H9 (cell line): Measurements from ENCODE around the gene CDC37L1. TPM values are rescaled to one million over a fixed set of nuclear protein-coding genes. Genes with fewer than 3 reads are reported as not detected.
A peak's percentile ranks its signal among the peaks of the same experiment; 100 is the strongest.

Experiments
- DNase-seq: peaks from one replicate; pipeline ENCODE4 v3.0.0-alpha.2; 2017
- H2AFZ ChIP-seq: one replicate; pipeline ENCODE4 v1.6.1; 2013; ENCODE audit warnings: mild to moderate bottlenecking, low read length, control low read depth, moderate library complexity
- H2AK5ac ChIP-seq: 2 replicates; pipeline ENCODE4 v1.6.1; 2013; ENCODE audit warnings: low read length, control low read depth, mixed read lengths; ENCODE audit not compliant: insufficient read length
- H2BK120ac ChIP-seq: one replicate; pipeline ENCODE4 v1.6.1; 2013; ENCODE audit warnings: low read depth, mild to moderate bottlenecking, low read length, control low read depth, inconsistent platforms; ENCODE audit not compliant: poor library complexity, severe bottlenecking
- H2BK12ac ChIP-seq: 2 replicates; pipeline ENCODE4 v1.6.1; 2013; ENCODE audit warnings: low read length, control low read depth, mixed read lengths, low read depth; ENCODE audit not compliant: insufficient read length
- H2BK15ac ChIP-seq: 2 replicates; pipeline ENCODE4 v1.6.1; 2013; ENCODE audit warnings: low read depth, low read length, control low read depth
- H2BK20ac ChIP-seq: one replicate; pipeline ENCODE4 v1.6.1; 2013; ENCODE audit warnings: low read depth, mild to moderate bottlenecking, low read length, control low read depth, inconsistent platforms; ENCODE audit not compliant: poor library complexity, severe bottlenecking
- H2BK5ac ChIP-seq: 2 replicates; pipeline ENCODE4 v1.6.1; 2013; ENCODE audit warnings: low read length, control low read depth, mixed read lengths; ENCODE audit not compliant: insufficient read length
- H3K14ac ChIP-seq: 2 replicates; pipeline ENCODE4 v1.6.1; 2013; ENCODE audit warnings: low read length, control low read depth; ENCODE audit not compliant: insufficient read depth
- H3K18ac ChIP-seq: 2 replicates; pipeline ENCODE4 v1.6.1; 2013; ENCODE audit warnings: low read depth, mild to moderate bottlenecking, mixed read lengths, low read length, control low read depth; ENCODE audit not compliant: insufficient read length
- H3K23ac ChIP-seq: 2 replicates; pipeline ENCODE4 v1.6.1; 2013; ENCODE audit warnings: low read length, control low read depth, mixed read lengths, low read depth; ENCODE audit not compliant: insufficient read length
- H3K23me2 ChIP-seq: 2 replicates; pipeline ENCODE4 v1.6.1; 2013; ENCODE audit warnings: low read depth, mild to moderate bottlenecking, mixed read lengths, low read length, control low read depth; ENCODE audit not compliant: insufficient read length, poor library complexity, severe bottlenecking
- H3K27ac ChIP-seq: 2 replicates; pipeline ENCODE4 v1.5.1; 2013; ENCODE audit warnings: low read length, control low read depth, mixed read lengths, low read depth; ENCODE audit not compliant: insufficient read length
- H3K27me3 ChIP-seq: 2 replicates; pipeline ENCODE4 v1.6.1; 2013; ENCODE audit warnings: low read length, control low read depth, inconsistent platforms; ENCODE audit not compliant: insufficient read depth
- H3K4ac ChIP-seq: 2 replicates; pipeline ENCODE4 v1.6.1; 2013; ENCODE audit warnings: low read depth, mild to moderate bottlenecking, control low read depth, inconsistent platforms, low read length, moderate library complexity
- H3K4me1 ChIP-seq: 2 replicates; pipeline ENCODE4 v1.6.1; 2013; ENCODE audit warnings: low read length, control low read depth, inconsistent platforms; ENCODE audit not compliant: insufficient read depth
- H3K4me2 ChIP-seq: 2 replicates; pipeline ENCODE4 v1.6.1; 2013; ENCODE audit warnings: low read length, control low read depth, mixed read lengths; ENCODE audit not compliant: insufficient read length, insufficient read depth
- H3K56ac ChIP-seq: 2 replicates; pipeline ENCODE4 v1.6.1; 2013; ENCODE audit warnings: low read depth, mild to moderate bottlenecking, mixed read lengths, low read length, control low read depth; ENCODE audit not compliant: insufficient read length
- H3K79me1 ChIP-seq: 2 replicates; pipeline ENCODE4 v1.6.1; 2013; ENCODE audit warnings: low read depth, mild to moderate bottlenecking, moderate library complexity, low read length, control low read depth, inconsistent platforms; ENCODE audit not compliant: insufficient read depth, poor library complexity, severe bottlenecking
- H3K79me2 ChIP-seq: 2 replicates; pipeline ENCODE4 v1.6.1; 2013; ENCODE audit warnings: low read length, control low read depth, inconsistent platforms; ENCODE audit not compliant: insufficient read depth
- H3K9ac ChIP-seq: 2 replicates; pipeline ENCODE4 v1.6.1; 2013; ENCODE audit warnings: low read length, control low read depth, mixed read lengths; ENCODE audit not compliant: insufficient read length; ENCODE audit errors: extremely low read depth
- H3K9me3 ChIP-seq: one replicate; pipeline ENCODE4 v1.6.1; 2013; ENCODE audit warnings: low read depth, low read length, inconsistent platforms; ENCODE audit not compliant: control insufficient read depth
- H3T11ph ChIP-seq: one replicate; pipeline ENCODE4 v1.6.1; 2013; ENCODE audit warnings: mild to moderate bottlenecking, low read length, control low read depth, inconsistent platforms
- H4K20me1 ChIP-seq: one replicate; pipeline ENCODE4 v1.6.1; 2013; ENCODE audit not compliant: control insufficient read depth, insufficient read length, insufficient read depth
- H4K5ac ChIP-seq: 2 replicates; pipeline ENCODE4 v1.6.1; 2013; ENCODE audit warnings: low read depth, mild to moderate bottlenecking, mixed read lengths, low read length, control low read depth; ENCODE audit not compliant: insufficient read length
- H4K8ac ChIP-seq: replicated peaks from 2 replicates; pipeline ENCODE4 v1.6.1; 2013; ENCODE audit warnings: low read length, control low read depth, mixed read lengths, low read depth; ENCODE audit not compliant: insufficient read length
- H4K91ac ChIP-seq: 2 replicates; pipeline ENCODE4 v1.6.1; 2013; ENCODE audit warnings: low read depth, mild to moderate bottlenecking, moderate library complexity, mixed read lengths, low read length, control low read depth; ENCODE audit not compliant: insufficient read length
- H3K27ac Mint-ChIP-seq, 3 experiments: 2 replicates in 2 of 3; 3 replicates in 1 of 3; pipeline ENCODE4 v1.8.0; 2020 to 2021; ENCODE audit warnings: mixed read lengths in 3 of 3, mild to moderate bottlenecking in 1 of 3, moderate library complexity in 1 of 3
- H3K27me3 Mint-ChIP-seq: 2 replicates; pipeline ENCODE4 v1.8.0; 2021; ENCODE audit warnings: low read depth, mild to moderate bottlenecking, moderate library complexity, mixed read lengths
- H3K36me3 Mint-ChIP-seq, 3 experiments: 2 replicates in 2 of 3; 3 replicates in 1 of 3; pipeline ENCODE4 v1.8.0; 2020 to 2021; ENCODE audit warnings: low read depth in 3 of 3, mixed read lengths in 3 of 3; ENCODE audit not compliant: insufficient read depth in 1 of 3
- H3K4me1 Mint-ChIP-seq, 2 experiments: 2 replicates each; pipeline ENCODE4 v1.8.0; 2020; ENCODE audit warnings: mixed read lengths in 2 of 2
- H3K4me3 Mint-ChIP-seq, 2 experiments: 2 replicates in 1 of 2; 3 replicates in 1 of 2; pipeline ENCODE4 v1.8.0; 2020 to 2021; ENCODE audit warnings: mild to moderate bottlenecking in 2 of 2, mixed read lengths in 2 of 2, moderate library complexity in 1 of 2
- H3K9me3 Mint-ChIP-seq, 2 experiments: 2 replicates in 1 of 2; 3 replicates in 1 of 2; pipeline ENCODE4 v1.8.0; 2020; ENCODE audit warnings: mild to moderate bottlenecking in 2 of 2, mixed read lengths in 2 of 2, moderate library complexity in 1 of 2
- CTCF ChIP-seq: fragments of 200-600 bp; sonication (generic); conservative IDR thresholded peaks from 3 replicates; pipeline ENCODE4 v1.8.0; 2021; ENCODE audit warnings: antibody characterized with exemption, mild to moderate bottlenecking
- WGBS: extraction: QIAGEN DNeasy Blood & Tissue Kit; methylation state at CpG from one replicate; pipeline ENCODE4 v1.1.7; 2013; ENCODE audit warnings: missing lambda C conversion rate, low lambda C conversion rate, mixed read lengths; ENCODE audit not compliant: insufficient read length; ENCODE audit errors: extremely low coverage; 5-methylcytosine and 5-hydroxymethylcytosine counted together
- total RNA-seq: library from RNA; stranded (reverse); gene quantifications from 2 replicates; pipeline ENCODE4 v1.2.1, GENCODE V29; 2021

CDC37L1 gene
- total RNA-seq, 1 experiment from 2014 or later, result 17.6 TPM

- H4K5ac ChIP-seq, result no peak overlapping the region
- DNase-seq, result no peak
- no peaks in the 10 kb centered on the region for H3K79me2 ChIP-seq
- no peak for TF ChIP-seq CTCF
- WGBS, result no CpG with 5 or more reads among the region's 9 CpGs
- H3K14ac ChIP-seq, result no peak overlapping the region
- no peak overlapping the region for H2AFZ ChIP-seq
- H2AK5ac ChIP-seq, result no peak overlapping the region
- no peak overlapping the region for H3K23ac ChIP-seq
- H3K36me3 Mint-ChIP-seq, result peaks cover 14 to 70% (median 28%) of the 10 kb centered on the region in 3 experiments; a peak in 6 of 7 replicates
- no peak overlapping the region for H2BK5ac ChIP-seq
- no peak overlapping the region for H3K56ac ChIP-seq
- H3K27me3 Mint-ChIP-seq, result no peaks in the 10 kb centered on the region
- no peak overlapping the region for H3T11ph ChIP-seq
- H3K27ac ChIP-seq, result no peak overlapping the region
- peak overlapping the region in 1 of 3 experiments; percentile 55; a peak in 1 of 7 replicates for H3K27ac Mint-ChIP-seq
- no peak overlapping the region for H4K8ac ChIP-seq
- no peak overlapping the region for H3K4me2 ChIP-seq
- no peak overlapping the region for H2BK12ac ChIP-seq
- H3K27me3 ChIP-seq, result no peaks in the 10 kb centered on the region
- H3K4ac ChIP-seq, result no peak overlapping the region
- no peaks in the 10 kb centered on the region for H3K79me1 ChIP-seq
- H3K4me1 Mint-ChIP-seq, result no peaks in the 10 kb centered on the region
- H2BK20ac ChIP-seq, result no peak overlapping the region
- peaks cover 4 to 6% of the 10 kb centered on the region in 2 experiments; a peak in 3 of 5 replicates for H3K9me3 Mint-ChIP-seq
- H3K18ac ChIP-seq, result no peak overlapping the region
- no peaks in the 10 kb centered on the region for H3K9me3 ChIP-seq
- H3K4me3 Mint-ChIP-seq, result no peak overlapping the region
- no peak overlapping the region for H2BK120ac ChIP-seq
- H3K23me2 ChIP-seq, result no peaks in the 10 kb centered on the region
- H3K4me1 ChIP-seq, result no peaks in the 10 kb centered on the region
- no peak overlapping the region for H3K9ac ChIP-seq
- H4K91ac ChIP-seq, result no peak overlapping the region
- no peak overlapping the region for H2BK15ac ChIP-seq
- no peaks in the 10 kb centered on the region for H4K20me1 ChIP-seq
Measured at GRCh38 chr9:4714266-4715016, 35.1 kb downstream of the CDC37L1 start.
